NCI-H146 (cell line): ENCODE data around the gene SEMA6A.
A peak's percentile ranks its signal among the peaks of the same experiment; 100 is the strongest.

Experiments
- DNase-seq: peaks from one replicate; lab custom pipeline; 2025; lab: John Stamatoyannopoulos, UW

The SEMA6A gene

GRCh38 chr5:116409591-116410296, 164.9 kb downstream of the SEMA6A start:
- DNase-seq, result no peak

- no peak for DNase-seq
These were observed 168.1 kb downstream of the SEMA6A start for GRCh38 chr5:116406306-116407041.

GRCh38 chr5:116404792-116405191, 169.8 kb downstream of the SEMA6A start:
- DNase-seq, result no peak

GRCh38 chr5:116404016-116404415, 170.6 kb downstream of the SEMA6A start:
- DNase-seq, result no peak

GRCh38 chr5:116402235-116402634, 172.4 kb downstream of the SEMA6A start:
- DNase-seq, result peak; percentile 42

- no peak for DNase-seq
These were observed 173.0 kb downstream of the SEMA6A start for GRCh38 chr5:116401576-116401975.

- DNase-seq, result no peak
These were observed 178.0 kb downstream of the SEMA6A start for GRCh38 chr5:116396476-116397099.

- no peak for DNase-seq
These were observed 178.9 kb downstream of the SEMA6A start for GRCh38 chr5:116395631-116396203.

- DNase-seq, result no peak
These were observed 179.4 kb downstream of the SEMA6A start for GRCh38 chr5:116395226-116395625.

- DNase-seq, result no peak
These were observed 180.3 kb downstream of the SEMA6A start for GRCh38 chr5:116394186-116394867.
